GM12878 (cell line): ENCODE results near the gene CRYGS. TPM values are rescaled to one million over a fixed set of nuclear protein-coding genes. Genes with fewer than 3 reads are reported as not detected.

Experiments used
- ATAC-seq: fragments of 200-7000 bp; cut with Tn5 transposase; 3 replicates; pipeline ENCODE4 v1.9.1; 2020; ENCODE audit warnings: mild to moderate bottlenecking, moderate library complexity
- BruUV-seq: library from RNA; stranded (reverse); fragments of 400-500 nt; replicated peaks from 2 replicates; lab custom pipeline; 2021; lab: Mats Ljungman, UMichigan
- CTCF ChIA-PET: fragments of 300-600 bp; sonication (Branson Sonifier 250); formaldehyde crosslinking; extraction: SDS; loops from one replicate; lab custom pipeline; 2021; ENCODE audit warnings: inconsistent platforms; lab: Yijun Ruan, JAX
- POLR2A ChIA-PET: fragments of 350-600 bp; formaldehyde crosslinking; extraction: SDS; loops from one replicate; lab custom pipeline; 2021; ENCODE audit warnings: inconsistent platforms; lab: Charles Lee
- RAD21 ChIA-PET: fragments of 300-600 bp; sonication (Branson Sonifier 250); formaldehyde crosslinking; loops from one replicate; lab custom pipeline; 2023; ENCODE audit warnings: antibody characterized with exemption; ENCODE audit not compliant: unreplicated experiment; lab: Charles Lee
- SMC1A ChIA-PET: fragments of 300-600 bp; sonication (Branson Sonifier 250); formaldehyde crosslinking; loops from one replicate; lab custom pipeline; 2023; ENCODE audit not compliant: unreplicated experiment, uncharacterized antibody; lab: Charles Lee
- DNase-seq: peaks from one replicate; pipeline ENCODE4 v3.0.0-alpha.2; 2011; ENCODE audit warnings: low read depth, low spot score
- FAIRE-seq: peaks from 3 replicates; lab custom pipeline; 2011; peaks lifted over from hg19 to GRCh38; lab: Jason Lieb, UNC
- H2AFZ ChIP-seq: 2 replicates; pipeline ENCODE4 v1.6.0; 2011; ENCODE audit warnings: low read depth, low read length, control low read depth; ENCODE audit not compliant: control insufficient read depth
- H3K27ac ChIP-seq: 2 replicates; pipeline ENCODE4 v1.5.1; 2011; ENCODE audit warnings: control low read depth; ENCODE audit not compliant: control insufficient read depth, insufficient read depth
- H3K27me3 ChIP-seq, 2 experiments: replicated peaks in 1 of 2; 2 replicates each; pipeline versions ENCODE4 v1.6.0 to v1.6.1; 2011; ENCODE audit warnings: low read length in 1 of 2; ENCODE audit not compliant: control insufficient read depth in 2 of 2, insufficient read depth in 2 of 2
- H3K36me3 ChIP-seq, 2 experiments: 2 replicates each; pipeline ENCODE4 v1.5.1; 2011; ENCODE audit warnings: low read length in 1 of 2; ENCODE audit not compliant: control insufficient read depth in 2 of 2, insufficient read depth in 2 of 2
- H3K4me1 ChIP-seq: 2 replicates; pipeline ENCODE4 v1.6.1; 2011; ENCODE audit warnings: mild to moderate bottlenecking, low read length, moderate library complexity, mixed read lengths; ENCODE audit not compliant: control insufficient read depth, insufficient read depth
- H3K4me2 ChIP-seq: 2 replicates; pipeline ENCODE4 v1.6.0; 2011; ENCODE audit warnings: control low read depth; ENCODE audit not compliant: control insufficient read depth, insufficient read depth
- H3K4me3 ChIP-seq: fragments of 200-600 bp; sonication (generic); 2 replicates; pipeline ENCODE4 v1.5.1; 2016
- H3K79me2 ChIP-seq: 2 replicates; pipeline ENCODE4 v1.6.0; 2011; ENCODE audit warnings: low read length; ENCODE audit not compliant: control insufficient read depth, insufficient read depth
- H3K9ac ChIP-seq: 2 replicates; pipeline ENCODE4 v1.8.0; 2011; ENCODE audit warnings: low read length, control low read depth, mixed read lengths; ENCODE audit not compliant: control insufficient read depth, insufficient read depth
- H3K9me3 ChIP-seq: replicated peaks from 3 replicates; pipeline ENCODE4 v1.5.1; 2011; ENCODE audit warnings: mild to moderate bottlenecking, low read length; ENCODE audit not compliant: control insufficient read depth, insufficient read depth
- H4K20me1 ChIP-seq: 2 replicates; pipeline ENCODE4 v1.6.0; 2011; ENCODE audit not compliant: control insufficient read depth, insufficient read depth
- BHLHE40 ChIP-seq, 2 experiments: fragments of 450-650 bp in 1 of 2; IDR thresholded peaks; 2 replicates each; pipeline ENCODE4 v1.6.1; 2011 to 2017; ENCODE audit warnings: low read depth in 2 of 2, borderline replicate concordance in 1 of 2, improper control_type of control experiment in 1 of 2, low read length in 1 of 2, mild to moderate bottlenecking in 1 of 2
- CBFB ChIP-seq: IDR thresholded peaks from 2 replicates; pipeline ENCODE4 v1.6.1; 2016; ENCODE audit warnings: antibody characterized with exemption, low read depth
- CHD1 ChIP-seq: IDR thresholded peaks from 2 replicates; pipeline ENCODE4 v1.6.1; 2012; ENCODE audit warnings: low read depth, low read length, improper control_type of control experiment
- CHD4 ChIP-seq: fragments of 200-600 bp; sonication (generic); IDR thresholded peaks from 2 replicates; pipeline ENCODE4 v1.6.1; 2016; ENCODE audit warnings: mild to moderate bottlenecking
- CTCF ChIP-seq, 3 experiments: IDR thresholded peaks in 2 of 3; conservative IDR thresholded peaks in 1 of 3; 2 replicates each; pipeline ENCODE4 v1.5.1; 2011; ENCODE audit warnings: low read depth in 3 of 3, low read length in 3 of 3, mild to moderate bottlenecking in 3 of 3, control low read depth in 2 of 3, moderate library complexity in 2 of 3, inconsistent platforms in 1 of 3, mixed read lengths in 1 of 3; ENCODE audit not compliant: control insufficient read depth in 2 of 3, insufficient read depth in 1 of 3; ENCODE audit errors: extremely low read depth in 1 of 3
- DPF2 ChIP-seq: fragments of 450-650 bp; IDR thresholded peaks from 2 replicates; pipeline ENCODE4 v1.6.1; 2017; ENCODE audit warnings: mild to moderate bottlenecking
- LARP7 ChIP-seq: fragments of 450-650 bp; IDR thresholded peaks from 2 replicates; pipeline ENCODE4 v1.6.1; 2017; ENCODE audit warnings: mild to moderate bottlenecking
- MEF2A ChIP-seq: IDR thresholded peaks from 2 replicates; pipeline ENCODE4 v1.6.1; 2011; ENCODE audit warnings: low read depth, mild to moderate bottlenecking, low read length, moderate library complexity; ENCODE audit not compliant: insufficient read depth
- POU2F2 ChIP-seq: IDR thresholded peaks from 3 replicates; pipeline ENCODE4 v1.6.1; 2011; ENCODE audit warnings: low read depth, mild to moderate bottlenecking, low read length, borderline replicate concordance
- SMC3 ChIP-seq: IDR thresholded peaks from 2 replicates; pipeline ENCODE4 v1.6.1; 2011; ENCODE audit warnings: low read length, improper control_type of control experiment, borderline replicate concordance
- SP1 ChIP-seq: IDR thresholded peaks from one replicate; pipeline ENCODE4 v1.6.1; 2011; ENCODE audit warnings: low read depth, low read length
- TBL1XR1 ChIP-seq: IDR thresholded peaks from 2 replicates; pipeline ENCODE4 v1.6.1; 2012; ENCODE audit warnings: low read depth, low read length, improper control_type of control experiment
- ZBTB40 ChIP-seq: fragments of 450-650 bp; IDR thresholded peaks from 2 replicates; pipeline ENCODE4 v1.6.1; 2016; ENCODE audit warnings: mild to moderate bottlenecking, moderate library complexity, borderline replicate concordance
- ZNF274 ChIP-seq: IDR thresholded peaks from one replicate; pipeline ENCODE4 v1.8.0; 2011; ENCODE audit not compliant: insufficient read length, insufficient read depth
- whole genome bisulfite sequencing: methylation state at CpG from one replicate; pipeline ENCODE4 v1.1.6; 2016; ENCODE audit warnings: low lambda C conversion rate; ENCODE audit not compliant: insufficient replicate concordance, insufficient coverage; ENCODE audit errors: missing lambda C conversion rate; 5-methylcytosine and 5-hydroxymethylcytosine counted together
- in situ Hi-C: fragments of 300-500 bp; cut with MboI; formaldehyde crosslinking; loops from 9 replicates; pipeline ENCODE4 v1.14.3; 2018; ENCODE audit warnings: mixed read lengths
- intact Hi-C: fragments of 100-400 bp; cut with micrococcal nuclease; formaldehyde crosslinking; loops from one replicate; pipeline ENCODE4 v1.14.2; 2022; ENCODE audit not compliant: unreplicated experiment
- polyA plus RNA-seq, 11 experiments: library from polyadenylated mRNA; depleted of rRNA in 4 of 11; unstranded in 6 of 11; stranded (reverse) in 5 of 11; fragments of >200 nt; fragmentation: Nextera tagmentation in 4 of 11; fragmentation: Illumina TruSeq in 1 of 11; extraction: Ambion mirVana in 4 of 11; extraction: Trizol in 1 of 11; gene quantifications; 1 replicate in 1 of 11; 2 replicates in 10 of 11; pipeline versions ENCODE4 v1.2.1 to v1.2.3, GENCODE V29; 2011 to 2016; ENCODE audit warnings: inconsistent platforms in 2 of 11, missing spikeins in 2 of 11, low read depth in 1 of 11
- total RNA-seq, 4 experiments: library from RNA; depleted of rRNA in 3 of 4; stranded (reverse); fragments of >200 nt in 3 of 4; fragmentation: Illumina TruSeq in 1 of 4; extraction: Trizol in 1 of 4; gene quantifications; 2 replicates each; pipeline versions ENCODE4 v1.2.1 to v1.2.3, GENCODE V29; 2013 to 2021

The CRYGS gene
- total and polyA plus RNA-seq, 10 of the 15 experiments (the other 5 are each of a cell fraction or from before 2014, with no cell fraction given) = 1.1 to 6.0 (median 2.5) TPM

DNA sequence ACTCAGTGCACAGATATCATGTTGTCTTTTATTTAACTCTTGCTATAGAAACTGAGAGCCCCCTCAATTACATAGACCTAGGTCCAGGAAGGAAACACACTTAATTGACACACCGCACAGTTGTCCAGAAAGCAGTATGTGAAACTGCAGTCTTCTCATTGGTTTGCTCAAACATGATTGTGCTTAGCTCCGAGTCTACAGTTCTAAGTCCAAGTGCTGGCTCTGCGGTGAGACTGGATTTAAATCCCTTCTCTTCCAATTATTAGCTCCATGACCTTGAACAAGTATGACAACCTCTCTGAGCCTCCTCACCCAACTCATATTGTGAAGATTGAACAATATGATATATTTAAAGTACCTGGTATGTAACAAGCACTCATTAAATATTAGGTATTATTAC lies 49.7 kb upstream of the CRYGS start (continued):
- TF ChIP-seq MEF2A (no peak), CTCF (IDR thresholded peaks at IDR 0.05 in 2 of 3, conservative IDR thresholded peaks at IDR 0.05 in 1 of 3; ENCODE audit: control insufficient read depth in 2 of 3, extremely low read depth in 1 of 3, insufficient read depth in 1 of 3, low read depth in 3 of 3, low read length in 3 of 3) (no peak), CHD4 (no peak), ZBTB40 (no peak), TBL1XR1 (no peak)

DNA sequence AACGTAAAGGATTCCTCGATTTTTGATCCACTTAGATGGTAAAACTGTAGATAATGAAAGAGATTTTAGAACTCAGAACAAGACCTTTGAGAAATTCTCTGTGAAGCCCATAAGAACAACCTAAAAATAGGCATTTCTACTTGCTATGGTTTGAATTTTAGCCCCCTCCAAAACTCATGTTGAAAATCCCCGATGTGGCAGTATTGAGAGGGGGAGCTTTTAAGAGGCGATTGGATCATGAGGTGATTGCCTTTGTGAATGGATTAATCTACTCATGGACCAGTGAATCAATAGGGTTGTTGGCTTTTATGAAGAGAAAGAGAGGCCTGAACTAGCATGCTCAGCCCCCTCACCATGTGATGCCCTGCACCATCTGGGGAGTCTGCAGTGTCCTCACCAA lies 48.5 kb upstream of the CRYGS start:
- FAIRE-seq (no peak), ATAC-seq (no peak), DNase-seq (no peak)
- Histone ChIP-seq H3K4me3 (no peak overlapping the region), H3K27ac (no peak overlapping the region), H3K9ac (no peak overlapping the region), H3K79me2 (no peaks in the 10 kb centered on the region), H4K20me1 (no peaks in the 10 kb centered on the region), H3K4me2 (no peak overlapping the region), H2AFZ (no peak overlapping the region), H3K36me3 (0 out of 4 replicates have a peak, but pooled peaks cover 0 to 3% of the 10 kb centered on the region in 2 experiments)
- in situ Hi-C loops = no loop called here
- CTCF ChIA-PET = interaction anchor here (2.0 kb wide), 1 partner anchor 649 kb away, joined by 5 read pairs; no protein-coding TSS in a partner anchor
- TF ChIP-seq CHD1 (no peak), ZNF274 (no peak), BHLHE40 (IDR thresholded peaks at IDR 0.05; ENCODE audit: borderline replicate concordance in 1 of 2, low read depth in 2 of 2, low read length in 1 of 2) (no peak), LARP7 (no peak), POU2F2 (no peak), SMC3 (no peak), CBFB (no peak), DPF2 (no peak), SP1 (no peak)
- TF ChIP-seq, all 136 proteins: peak for 0
- Histone ChIP-seq H3K9me3 (no peaks in the 10 kb centered on the region), H3K4me1 (no peaks in the 10 kb centered on the region), H3K27me3 (peaks cover 0 to 2% of the 10 kb centered on the region in 2 experiments; a peak in 1 of 4 replicates)
- POLR2A ChIA-PET = no interaction called here
- intact Hi-C loops = no loop called here
- no TSS peak for BruUV-seq
- SMC1A ChIA-PET = interaction anchor here (0.7 kb wide), 1 partner anchor 391 kb away, joined by 3 read pairs; no protein-coding TSS in a partner anchor
- RAD21 ChIA-PET = no interaction called here
- WGBS = 60% methylated on average over 4 of the region's 4 CpGs
